ENCODE results near the gene AP2A1. TPM values are rescaled to one million over a fixed set of nuclear protein-coding genes. Genes with fewer than 3 reads are reported as not detected.

AP2A1 gene
- total and polyA plus RNA-seq, 4 experiments from 2014 or later = 2.6 to 56.2 (median 32.5) TPM

DNA sequence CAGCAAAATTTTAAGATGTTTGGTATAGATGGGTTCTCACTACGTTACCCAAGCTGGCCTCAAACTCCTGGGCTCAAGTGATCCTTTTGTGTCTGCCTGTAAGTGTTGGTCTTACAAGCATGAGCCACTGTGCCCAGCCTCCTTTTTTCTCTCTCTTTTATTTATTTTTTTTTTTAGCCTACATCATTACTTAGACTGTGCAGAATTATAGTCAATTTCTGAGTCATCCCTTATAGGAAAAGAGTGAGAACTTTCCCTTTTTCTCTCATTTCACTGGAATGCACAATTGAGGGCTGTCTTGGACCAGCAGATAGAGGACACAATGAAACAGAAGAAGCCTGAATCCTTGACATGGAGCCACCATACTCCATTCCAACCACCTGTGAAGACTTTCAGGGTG lies 17.0 kb upstream of the AP2A1 start:
- H3K27ac ChIP-seq (ENCODE audit: low read depth, low read length) = no peak overlapping the region
- intact Hi-C loops (cut with micrococcal nuclease) = no loop called here
- no peaks in the 10 kb centered on the region for H3K36me3 Mint-ChIP-seq
- no peaks in the 10 kb centered on the region for H3K9me3 ChIP-seq (ENCODE audit: control insufficient read depth in 1 of 2, low read length in 2 of 2)
- no peak overlapping the region for H3K27ac Mint-ChIP-seq
- CTCF ChIA-PET (ENCODE audit: partially characterized antibody) = interaction anchor here (1.8 kb wide), 1 partner anchor 32 kb away, joined by 4 read pairs; no protein-coding TSS in a partner anchor
- no peaks in the 10 kb centered on the region for H3K36me3 ChIP-seq (ENCODE audit: insufficient read depth, low read length)
- H3K4me3 Mint-ChIP-seq = no peak overlapping the region
- no peaks in the 10 kb centered on the region for H3K27me3 ChIP-seq (ENCODE audit: insufficient read depth, low read length)
- no peak for DNase-seq
- H3K9me3 Mint-ChIP-seq = peaks cover 0 to 2% (median 0%) of the 10 kb centered on the region in 8 donors
- no peak overlapping the region for H3K4me3 ChIP-seq (ENCODE audit: low read length in 2 of 2)
- peaks cover 0 to 1% of the 10 kb centered on the region in 2 donors for H3K27me3 Mint-ChIP-seq
- POLR2A ChIA-PET (ENCODE audit: partially characterized antibody) = no interaction called here
- peaks cover 0 to 4% (median 0%) of the 10 kb centered on the region in 4 donors for H3K4me1 Mint-ChIP-seq
- H3K4me1 ChIP-seq (ENCODE audit: insufficient read depth, low read length) = no peaks in the 10 kb centered on the region

DNA sequence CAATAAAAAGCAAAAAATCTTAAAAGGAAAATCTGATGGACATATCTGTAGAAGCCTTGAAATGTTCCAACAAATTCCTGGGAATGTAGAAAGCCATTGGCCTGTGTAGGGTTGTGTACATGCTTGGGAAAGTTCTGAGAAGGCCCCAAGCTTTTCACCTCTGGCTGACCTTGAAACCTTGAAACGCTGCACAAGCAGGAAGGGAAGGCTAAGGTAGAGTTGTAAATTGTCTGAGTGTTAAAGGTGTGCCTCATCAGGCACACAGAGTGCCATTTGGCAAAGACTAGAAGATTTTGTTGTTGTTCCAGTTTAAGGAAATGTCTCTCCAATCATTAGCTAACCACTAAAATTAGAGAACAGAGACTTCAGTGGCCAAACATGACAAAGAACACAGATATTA lies 14.1 kb upstream of the AP2A1 start:
- intact Hi-C loops (cut with micrococcal nuclease) = no loop called here
- Mint-ChIP-seq H3K9me3 (peaks cover 0 to 10% (median 3%) of the 10 kb centered on the region in 8 donors), H3K4me1 (no peaks in the 10 kb centered on the region), H3K36me3 (peaks cover 0 to 3% of the 10 kb centered on the region in 2 donors), H3K27me3 (peaks cover 0 to 1% of the 10 kb centered on the region in 2 donors), H3K4me3 (no peak overlapping the region), H3K27ac (no peak overlapping the region)
- Histone ChIP-seq H3K36me3 (ENCODE audit: insufficient read depth, low read length) (no peaks in the 10 kb centered on the region), H3K9me3 (ENCODE audit: control insufficient read depth in 1 of 2, low read length in 2 of 2) (no peaks in the 10 kb centered on the region), H3K27ac (ENCODE audit: low read depth, low read length) (no peak overlapping the region), H3K27me3 (ENCODE audit: insufficient read depth, low read length) (no peaks in the 10 kb centered on the region), H3K4me1 (ENCODE audit: insufficient read depth, low read length) (no peaks in the 10 kb centered on the region), H3K4me3 (ENCODE audit: low read length in 2 of 2) (no peak overlapping the region)
- DNase-seq = no peak
- CTCF ChIA-PET (ENCODE audit: partially characterized antibody) = no interaction called here
- POLR2A ChIA-PET (ENCODE audit: partially characterized antibody) = no interaction called here

DNA sequence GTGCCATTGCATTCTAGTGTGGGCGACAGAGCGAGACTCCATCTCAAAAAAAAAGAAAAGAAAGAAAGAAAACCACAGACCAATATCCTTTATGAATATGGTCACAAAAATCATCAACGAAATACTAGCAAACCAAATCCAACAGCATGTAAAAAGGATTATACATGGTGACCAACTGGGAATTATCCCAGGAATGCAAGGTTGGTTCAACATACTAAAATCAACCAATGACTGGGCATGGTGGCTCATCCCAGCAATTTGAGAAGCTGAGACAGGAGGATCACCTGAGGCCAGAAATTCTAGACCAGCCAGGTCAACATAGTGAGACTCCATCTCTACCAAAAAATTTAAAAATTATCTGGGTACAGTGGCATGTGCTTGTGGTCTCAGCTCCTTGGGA lies 10.8 kb upstream of the AP2A1 start:
- intact Hi-C loops (cut with micrococcal nuclease) = no loop called here
- DNase-seq = no peak
- POLR2A ChIA-PET (ENCODE audit: partially characterized antibody) = interaction anchor here (0.6 kb wide), 1 partner anchor 81 kb away, joined by 3 read pairs; no protein-coding TSS in a partner anchor

DNA sequence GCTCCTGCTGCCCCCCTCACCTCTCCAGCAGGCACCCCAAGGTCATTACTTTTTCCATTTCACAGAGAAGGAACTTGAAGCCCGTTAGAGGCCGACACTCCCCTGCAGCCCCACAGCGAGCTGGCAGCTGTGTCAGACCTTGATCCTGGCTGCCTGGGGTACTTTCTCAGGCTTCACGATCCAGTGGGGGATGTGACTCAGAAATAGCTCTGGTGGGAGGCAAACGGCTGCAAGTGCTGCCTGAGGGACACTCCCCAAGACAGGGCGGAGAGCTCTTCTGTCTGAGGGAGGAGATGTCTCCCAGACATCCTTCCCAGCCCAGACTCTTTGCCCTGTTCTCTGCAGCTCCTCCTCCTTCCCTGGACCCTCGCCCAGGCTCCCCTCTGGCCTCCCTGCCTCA lies 8.5 kb upstream of the AP2A1 start:
- H3K9me3 Mint-ChIP-seq = peaks cover 0 to 10% (median 2%) of the 10 kb centered on the region in 8 donors
- H3K27me3 ChIP-seq (ENCODE audit: insufficient read depth, low read length) = no peaks in the 10 kb centered on the region
- H3K27me3 Mint-ChIP-seq = peaks cover 0 to 2% of the 10 kb centered on the region in 2 donors
- no peaks in the 10 kb centered on the region for H3K4me1 ChIP-seq (ENCODE audit: insufficient read depth, low read length)
- H3K4me1 Mint-ChIP-seq = no peaks in the 10 kb centered on the region
- DNase-seq = no peak
- no peaks in the 10 kb centered on the region for H3K9me3 ChIP-seq (ENCODE audit: control insufficient read depth in 1 of 2, low read length in 2 of 2)
- peaks cover 0 to 3% of the 10 kb centered on the region in 2 donors for H3K36me3 Mint-ChIP-seq
- H3K27ac ChIP-seq (ENCODE audit: low read depth, low read length) = no peak overlapping the region
- CTCF ChIA-PET (ENCODE audit: partially characterized antibody) = no interaction called here
- H3K4me3 Mint-ChIP-seq = no peak overlapping the region
- no peak overlapping the region for H3K27ac Mint-ChIP-seq
- POLR2A ChIA-PET (ENCODE audit: partially characterized antibody) = no interaction called here
- no peak overlapping the region for H3K4me3 ChIP-seq (ENCODE audit: low read length in 2 of 2)
- H3K36me3 ChIP-seq (ENCODE audit: insufficient read depth, low read length) = no peaks in the 10 kb centered on the region
- intact Hi-C loops (cut with micrococcal nuclease) = no loop called here

More for the DNA sequence above, 10.8 kb upstream of the AP2A1 start:
- Histone ChIP-seq H3K36me3 (ENCODE audit: insufficient read depth, low read length) (no peaks in the 10 kb centered on the region), H3K27me3 (ENCODE audit: insufficient read depth, low read length) (no peaks in the 10 kb centered on the region), H3K4me1 (ENCODE audit: insufficient read depth, low read length) (no peaks in the 10 kb centered on the region), H3K9me3 (ENCODE audit: control insufficient read depth in 1 of 2, low read length in 2 of 2) (no peaks in the 10 kb centered on the region), H3K27ac (ENCODE audit: low read depth, low read length) (no peak overlapping the region), H3K4me3 (ENCODE audit: low read length in 2 of 2) (no peak overlapping the region)
- Mint-ChIP-seq H3K9me3 (peaks cover 0 to 10% (median 3%) of the 10 kb centered on the region in 8 donors), H3K4me1 (no peaks in the 10 kb centered on the region), H3K4me3 (no peak overlapping the region), H3K27me3 (peaks cover 0 to 3% of the 10 kb centered on the region in 2 donors), H3K36me3 (peaks cover 0 to 3% of the 10 kb centered on the region in 2 donors), H3K27ac (no peak overlapping the region)
- CTCF ChIA-PET (ENCODE audit: partially characterized antibody) = no interaction called here

DNA sequence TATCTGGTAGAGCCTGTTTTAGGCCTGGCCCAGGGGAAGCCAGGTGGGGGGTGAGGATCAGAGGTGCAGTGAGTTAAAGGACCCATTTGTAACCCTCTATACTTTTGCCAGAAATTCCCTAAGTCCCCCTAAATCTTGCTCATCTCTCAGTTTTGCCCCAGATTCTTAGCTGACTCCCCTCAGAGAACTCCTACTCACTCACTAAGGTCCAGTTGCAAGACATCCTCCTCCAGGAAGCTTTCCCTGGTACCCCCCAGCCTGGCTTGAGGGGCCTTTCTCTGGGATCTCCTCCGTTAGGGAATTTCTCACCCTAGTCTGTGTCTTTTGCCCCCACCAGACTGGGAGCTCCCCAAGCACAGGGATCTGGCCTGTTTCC lies 5.6 kb upstream of the AP2A1 start:
- no peaks in the 10 kb centered on the region for H3K27me3 ChIP-seq (ENCODE audit: insufficient read depth, low read length)
- H3K36me3 ChIP-seq (ENCODE audit: insufficient read depth, low read length) = no peaks in the 10 kb centered on the region
- H3K4me1 ChIP-seq (ENCODE audit: insufficient read depth, low read length) = peaks cover 8% of the 10 kb centered on the region
- peak overlapping the region in 1 of 8 donors; percentile 6 for H3K4me3 Mint-ChIP-seq
- DNase-seq = no peak
- no peak overlapping the region for H3K27ac ChIP-seq (ENCODE audit: low read depth, low read length)
- H3K36me3 Mint-ChIP-seq = peaks cover 0 to under 1% of the 10 kb centered on the region in 2 donors
- peaks cover 0 to 2% (median 0%) of the 10 kb centered on the region in 8 donors for H3K9me3 Mint-ChIP-seq
- H3K4me3 ChIP-seq (ENCODE audit: low read length in 2 of 2) = no peak overlapping the region
- H3K9me3 ChIP-seq (ENCODE audit: control insufficient read depth in 1 of 2, low read length in 2 of 2) = no peaks in the 10 kb centered on the region
- intact Hi-C loops (cut with micrococcal nuclease) = no loop called here
- CTCF ChIA-PET (ENCODE audit: partially characterized antibody) = no interaction called here
- peak overlapping the region in 4 of 7 donors; percentile 4 to 56 (median 16) for H3K27ac Mint-ChIP-seq
- POLR2A ChIA-PET (ENCODE audit: partially characterized antibody) = no interaction called here
- peaks cover 0 to 2% of the 10 kb centered on the region in 2 donors for H3K27me3 Mint-ChIP-seq
- peaks cover 4 to 8% (median 6%) of the 10 kb centered on the region in 4 donors for H3K4me1 Mint-ChIP-seq

DNA sequence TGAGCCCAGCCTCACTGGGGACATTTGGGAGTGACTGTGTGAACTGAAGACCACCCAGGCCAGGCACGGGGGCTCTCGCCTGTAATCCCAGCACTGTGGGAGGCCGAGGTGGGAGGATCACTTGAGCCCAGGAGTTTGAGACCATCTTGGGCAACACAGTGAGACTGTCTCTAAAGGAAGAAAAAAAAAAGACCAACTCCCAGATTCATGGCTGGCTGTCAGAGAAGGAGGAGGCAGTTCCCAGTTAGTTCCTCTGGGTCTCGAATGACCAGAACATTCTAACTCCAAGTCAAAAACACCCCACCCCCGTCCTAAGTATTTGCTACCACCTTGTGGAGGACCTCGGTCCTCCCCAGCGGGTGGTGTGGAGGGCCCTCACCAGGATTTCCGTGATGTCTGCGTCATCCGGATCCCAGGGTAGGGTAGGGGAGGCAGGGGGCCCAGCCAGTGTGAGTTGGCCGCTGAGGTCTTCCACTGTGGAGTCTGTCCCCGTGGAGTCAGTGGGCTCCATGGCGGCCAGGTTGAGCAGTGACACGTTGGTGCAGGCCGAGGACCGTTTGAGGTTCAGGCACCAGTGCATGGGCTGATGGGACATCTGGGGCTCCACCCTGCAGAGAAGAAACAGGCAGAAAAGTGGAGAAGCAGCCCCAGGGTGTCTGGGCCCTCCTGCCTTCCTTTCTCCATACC lies 5.0 kb upstream of the AP2A1 start:
- peak overlapping the region in 4 of 7 donors; percentile 4 to 86 (median 24) for H3K27ac Mint-ChIP-seq
- peaks cover 0 to 2% (median 0%) of the 10 kb centered on the region in 8 donors for H3K9me3 Mint-ChIP-seq
- H3K36me3 Mint-ChIP-seq = peaks cover 0 to 4% of the 10 kb centered on the region in 2 donors
- peaks cover 8% of the 10 kb centered on the region for H3K4me1 ChIP-seq (ENCODE audit: insufficient read depth, low read length)
- DNase-seq = peak in 1 of 5 donors; percentile 3
- CTCF ChIA-PET (ENCODE audit: partially characterized antibody) = no interaction called here
- no peaks in the 10 kb centered on the region for H3K36me3 ChIP-seq (ENCODE audit: insufficient read depth, low read length)
- peaks cover 0 to 2% of the 10 kb centered on the region in 2 donors for H3K27me3 Mint-ChIP-seq
- no peak overlapping the region for H3K4me3 ChIP-seq (ENCODE audit: low read length in 2 of 2)
- no peak overlapping the region for H3K27ac ChIP-seq (ENCODE audit: low read depth, low read length)
- H3K9me3 ChIP-seq (ENCODE audit: control insufficient read depth in 1 of 2, low read length in 2 of 2) = no peaks in the 10 kb centered on the region
- H3K4me3 Mint-ChIP-seq = peak overlapping the region in 1 of 8 donors; percentile 6
- intact Hi-C loops (cut with micrococcal nuclease) = no loop called here
- H3K4me1 Mint-ChIP-seq = peaks cover 6 to 13% (median 10%) of the 10 kb centered on the region in 4 donors
- no peaks in the 10 kb centered on the region for H3K27me3 ChIP-seq (ENCODE audit: insufficient read depth, low read length)
- POLR2A ChIA-PET (ENCODE audit: partially characterized antibody) = no interaction called here

DNA sequence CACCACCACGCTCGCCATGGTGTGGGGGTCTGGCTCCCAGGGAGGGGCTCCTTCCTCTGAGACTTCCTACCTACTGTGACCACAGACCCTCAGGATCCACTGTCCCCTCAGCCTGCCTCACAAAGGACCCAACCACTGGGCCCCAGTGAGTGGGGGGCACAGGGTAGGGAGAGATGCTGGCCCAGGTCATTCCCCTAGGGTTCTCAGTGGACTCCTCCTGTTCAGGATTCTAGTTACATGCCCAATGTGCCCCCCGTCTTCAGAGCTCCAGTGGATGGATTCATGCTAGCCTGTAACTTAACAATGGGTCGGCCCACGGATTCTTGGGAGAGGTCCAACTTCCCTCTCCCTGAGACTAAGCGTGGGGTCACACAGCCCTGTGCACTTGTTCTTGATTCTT lies 3.6 kb upstream of the AP2A1 start, which contains the start of gene TSKS:
TSKS (minus strand) TSS at position 77 of the 400 bp plus-strand sequence; CDS start at position 18, 59 bp downstream.
- H3K4me3 Mint-ChIP-seq = peak within 1 kb of the TSS in 3 of 8 donors; percentile 11 to 45 (median 23)
- no peak for DNase-seq
- Histone ChIP-seq H3K9me3 (ENCODE audit: control insufficient read depth in 1 of 2, low read length in 2 of 2) (no peaks in the 10 kb centered on the region), H3K27me3 (ENCODE audit: insufficient read depth, low read length) (no peaks in the 10 kb centered on the region), H3K36me3 (ENCODE audit: insufficient read depth, low read length) (no peaks in the 10 kb centered on the region), H3K4me3 (ENCODE audit: low read length in 2 of 2) (no peak within 1 kb of the TSS), H3K4me1 (ENCODE audit: insufficient read depth, low read length) (peaks cover 18% of the 10 kb centered on the region), H3K27ac (ENCODE audit: low read depth, low read length) (no peak within 1 kb of the TSS)
- CTCF ChIA-PET (ENCODE audit: partially characterized antibody) = no interaction called here
- POLR2A ChIA-PET (ENCODE audit: partially characterized antibody) = no interaction called here
- peaks cover 0 to under 1% (median 0%) of the 10 kb centered on the region in 8 donors for H3K9me3 Mint-ChIP-seq
- peak within 1 kb of the TSS in 2 of 7 donors; percentile 36 to 86 for H3K27ac Mint-ChIP-seq
- H3K4me1 Mint-ChIP-seq = peaks cover 15 to 24% (median 20%) of the 10 kb centered on the region in 4 donors
- H3K36me3 Mint-ChIP-seq = peaks cover 0 to 11% of the 10 kb centered on the region in 2 donors
- H3K27me3 Mint-ChIP-seq = peaks cover 0 to 2% of the 10 kb centered on the region in 2 donors
- intact Hi-C loops (cut with micrococcal nuclease) = no loop called here

Data from CD4-positive, alpha-beta memory T cell (primary cell).